GM12872 (cell line): ENCODE results near the gene PTPRN2.

Source experiments
- TF ChIP-seq, protein P1 (sequence below): IDR thresholded peaks from 3 replicates; pipeline ENCODE4 v1.5.1; 2011; ENCODE audit warnings: low read depth, mild to moderate bottlenecking, low read length, moderate library complexity; ENCODE audit not compliant: insufficient read depth

The PTPRN2 gene

GRCh38 chr7:157808042-157808441 lies 779.6 kb downstream of the PTPRN2 start:
- TF ChIP-seq, protein P1, sequence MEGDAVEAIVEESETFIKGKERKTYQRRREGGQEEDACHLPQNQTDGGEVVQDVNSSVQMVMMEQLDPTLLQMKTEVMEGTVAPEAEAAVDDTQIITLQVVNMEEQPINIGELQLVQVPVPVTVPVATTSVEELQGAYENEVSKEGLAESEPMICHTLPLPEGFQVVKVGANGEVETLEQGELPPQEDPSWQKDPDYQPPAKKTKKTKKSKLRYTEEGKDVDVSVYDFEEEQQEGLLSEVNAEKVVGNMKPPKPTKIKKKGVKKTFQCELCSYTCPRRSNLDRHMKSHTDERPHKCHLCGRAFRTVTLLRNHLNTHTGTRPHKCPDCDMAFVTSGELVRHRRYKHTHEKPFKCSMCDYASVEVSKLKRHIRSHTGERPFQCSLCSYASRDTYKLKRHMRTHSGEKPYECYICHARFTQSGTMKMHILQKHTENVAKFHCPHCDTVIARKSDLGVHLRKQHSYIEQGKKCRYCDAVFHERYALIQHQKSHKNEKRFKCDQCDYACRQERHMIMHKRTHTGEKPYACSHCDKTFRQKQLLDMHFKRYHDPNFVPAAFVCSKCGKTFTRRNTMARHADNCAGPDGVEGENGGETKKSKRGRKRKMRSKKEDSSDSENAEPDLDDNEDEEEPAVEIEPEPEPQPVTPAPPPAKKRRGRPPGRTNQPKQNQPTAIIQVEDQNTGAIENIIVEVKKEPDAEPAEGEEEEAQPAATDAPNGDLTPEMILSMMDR: no peak

GRCh38 chr7:157807510-157807909 lies 780.1 kb downstream of the PTPRN2 start:
- TF ChIP-seq, protein P1: no peak

- TF ChIP-seq, protein P1: no peak
Measured at GRCh38 chr7:157806711-157807110, 780.9 kb downstream of the PTPRN2 start.

DNA sequence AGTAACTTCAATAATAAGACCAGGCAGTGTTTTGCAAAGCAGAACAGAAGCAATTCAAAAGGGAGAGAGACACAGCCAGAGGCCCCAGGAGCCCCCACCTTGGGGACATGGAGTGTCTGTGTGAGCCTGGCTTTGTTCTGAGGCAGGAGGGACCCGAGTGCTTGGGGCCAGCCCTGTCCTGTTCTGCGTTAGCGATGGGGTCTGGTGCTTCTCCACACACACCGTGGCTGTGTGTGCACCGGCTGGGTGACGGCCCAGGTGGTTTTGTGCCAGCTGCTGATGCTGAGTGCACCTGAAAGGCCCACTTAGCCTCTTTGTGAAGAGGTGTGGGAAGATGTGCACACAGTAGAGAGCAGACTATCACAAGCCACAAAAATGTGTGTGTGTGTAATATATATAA lies 781.9 kb downstream of the PTPRN2 start:
- TF ChIP-seq, protein P1: no peak

- TF ChIP-seq, protein P1: no peak
Measured at GRCh38 chr7:157803906-157804305, 783.7 kb downstream of the PTPRN2 start.

DNA sequence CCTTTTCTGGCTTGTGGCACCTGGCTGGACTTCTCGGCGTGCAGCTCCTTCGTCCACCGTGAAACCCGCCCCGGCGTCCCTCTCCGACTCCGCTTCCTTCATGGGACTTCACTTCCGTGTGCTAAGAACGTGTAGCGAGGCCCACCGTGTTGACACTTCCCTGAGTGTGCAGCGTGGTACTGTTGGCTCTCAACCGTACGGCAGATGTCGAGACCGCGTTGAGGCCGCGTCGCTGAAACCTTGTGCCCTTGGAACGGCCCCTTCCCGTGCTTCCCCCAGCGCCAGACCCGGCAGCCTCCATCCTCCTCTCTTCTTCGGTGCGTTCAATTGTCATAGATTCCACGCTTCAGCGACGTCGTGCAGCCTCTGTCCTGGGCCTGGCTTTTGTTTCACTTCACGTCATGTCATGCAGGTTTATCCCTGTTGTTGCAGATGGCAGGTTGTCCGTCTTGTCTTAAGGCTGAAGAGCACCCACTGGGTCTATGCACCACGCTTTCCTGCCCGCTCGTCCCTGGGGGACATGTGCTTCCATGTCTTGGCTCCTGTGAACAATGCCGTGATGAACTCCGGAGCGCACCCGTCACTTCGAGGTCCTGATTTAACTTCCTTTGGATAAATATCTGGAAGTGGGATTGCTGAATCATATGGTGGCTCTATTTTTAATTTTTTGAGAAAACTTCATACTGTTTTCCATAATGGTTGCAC lies 785.5 kb downstream of the PTPRN2 start:
- TF ChIP-seq, protein P1: no peak

DNA sequence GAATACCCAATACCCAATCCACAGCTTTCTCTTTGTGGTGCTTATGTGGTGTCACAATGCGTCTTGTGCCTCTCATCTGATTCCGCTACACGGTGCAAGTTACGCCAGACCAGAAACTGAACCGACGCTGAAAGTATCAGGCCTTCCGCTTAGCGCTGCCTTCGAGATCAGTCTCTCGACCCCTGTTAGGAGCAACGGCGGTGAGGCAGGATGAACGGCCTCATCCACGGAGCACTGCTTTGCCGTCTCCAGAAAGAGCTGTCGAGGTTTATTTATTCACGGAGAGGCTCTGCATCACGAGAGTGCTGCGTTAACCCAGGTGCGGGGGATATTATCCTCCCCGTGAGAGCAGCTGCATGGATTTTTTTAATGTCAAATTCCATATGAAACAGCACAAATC lies 786.5 kb downstream of the PTPRN2 start:
- TF ChIP-seq, protein P1: no peak
